Measurements from ENCODE around the gene EFTUD2. TPM values are rescaled to one million over a fixed set of nuclear protein-coding genes. Genes with fewer than 3 reads are reported as not detected.

Gene EFTUD2
- total and polyA plus RNA-seq, 2 of the 13 experiments (the other 11 are each of a cell fraction or from before 2014, with no cell fraction given), result 111 to 137 TPM

DNA sequence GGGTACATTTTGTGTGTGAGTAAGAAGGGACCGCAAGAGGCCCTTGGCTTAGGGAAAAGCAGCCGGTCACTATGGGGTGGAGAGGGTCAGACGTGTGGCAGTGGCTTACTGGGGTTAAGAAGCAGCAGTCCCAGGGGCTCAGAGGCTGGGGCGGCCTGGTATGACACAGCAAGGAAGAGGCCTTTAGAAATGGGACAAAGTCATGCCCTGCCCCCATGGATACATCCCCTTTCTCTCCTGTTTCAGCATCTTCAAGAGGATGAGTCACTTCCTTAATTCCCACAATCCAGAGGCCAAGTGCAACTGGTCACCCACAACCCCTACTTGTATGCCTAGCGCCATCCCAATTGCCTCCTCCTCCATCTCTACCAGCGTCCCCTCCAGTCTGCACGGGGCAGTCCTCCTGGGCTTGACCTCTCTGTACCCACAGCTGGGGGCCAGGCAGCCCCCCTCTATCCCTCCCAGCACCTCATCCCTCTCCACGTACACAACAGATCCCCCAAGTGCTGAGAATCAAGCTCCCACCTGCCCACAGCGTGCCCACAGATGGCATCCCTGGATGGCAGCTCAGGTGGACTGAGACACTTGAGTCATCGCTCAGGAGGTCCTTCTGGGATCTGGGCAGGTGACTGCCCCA lies 6.9 kb upstream of the EFTUD2 start:
- H3K9me3 ChIP-seq (ENCODE audit: low read length), result no peaks in the 10 kb centered on the region
- WGBS (ENCODE audit: low lambda C conversion rate), result 60% methylated on average over 10 of the region's 10 CpGs
- FAIRE-seq (no peak), ATAC-seq (peak; percentile 6; the same call in 1 of the 3 replicates), DNase-seq (ENCODE audit: low spot score) (no peak)
- intact Hi-C loops (cut with micrococcal nuclease; ENCODE audit: unreplicated experiment), result loop anchor here (10.0 kb wide), 1 partner anchor 189 kb away; no protein-coding TSS in a partner anchor
- no peak overlapping the region for H3K27ac ChIP-seq (ENCODE audit: extremely low read length, insufficient read depth, low read length)
- H3K4me3 ChIP-seq (replicated peaks in 1 of 3; ENCODE audit: insufficient read depth in 1 of 3, low read depth in 2 of 3, low read length in 3 of 3), result 0 out of 6 replicates have a peak overlapping the region, but pooled peaks of 1 of the 3 experiments have one; percentile 28
- peak overlapping the region; percentile 70 for H3K4me2 ChIP-seq (ENCODE audit: low read depth, low read length)
- no peaks in the 10 kb centered on the region; the same call in 1 of the 2 replicates for H4K20me1 ChIP-seq (ENCODE audit: insufficient read depth, low read length)
- H3K27me3 ChIP-seq (ENCODE audit: control insufficient read depth in 1 of 2, insufficient read depth in 2 of 2, low read length in 2 of 2), result peaks cover 5 to 27% of the 10 kb centered on the region in 2 experiments; a peak in 3 of 5 replicates
- ChIA-PET CTCF (ENCODE audit: low intra/inter-chr PET ratio, low total read pairs) (no interaction called here), POLR2A (no interaction called here)
- H3K4me1 ChIP-seq (ENCODE audit: insufficient read depth, low read length), result peaks cover 42% of the 10 kb centered on the region
- H3K79me2 ChIP-seq (ENCODE audit: insufficient read depth, low read length), result no peaks in the 10 kb centered on the region
- no peak overlapping the region for H2AFZ ChIP-seq (ENCODE audit: low read length)
- H3K9ac ChIP-seq (ENCODE audit: insufficient read depth, low read depth, low read length), result no peak overlapping the region; the same call in 1 of the 2 replicates
- in situ Hi-C loops (cut with HindIII; ENCODE audit: extremely low pct_ligation_motif_present, low pct_unique_long_range_greater_than_20kb), result no loop called here
- no TSS peak for BruUV-seq (replicated peaks)
- no peaks in the 10 kb centered on the region for H3K36me3 ChIP-seq (replicated peaks in 1 of 2; ENCODE audit: control insufficient read depth in 1 of 2, insufficient read depth in 2 of 2, low read length in 2 of 2)
- no peak for TF ChIP-seq SALL2 (CRISPR knock-in tag; IDR thresholded peaks at IDR 0.05)
- TF ChIP-seq CC2D1A (CRISPR knock-in tag; IDR thresholded peaks at IDR 0.05), result no peak
- TF ChIP-seq EZH2 (conservative IDR thresholded peaks at IDR 0.05; ENCODE audit: low read depth, low read length), result no peak
- TF ChIP-seq DNMT3B (CRISPR knock-in tag; conservative IDR thresholded peaks at IDR 0.05), result no peak
- no peak for TF ChIP-seq ZNF451 (CRISPR knock-in tag; IDR thresholded peaks at IDR 0.05)
- TF ChIP-seq, protein P1, sequence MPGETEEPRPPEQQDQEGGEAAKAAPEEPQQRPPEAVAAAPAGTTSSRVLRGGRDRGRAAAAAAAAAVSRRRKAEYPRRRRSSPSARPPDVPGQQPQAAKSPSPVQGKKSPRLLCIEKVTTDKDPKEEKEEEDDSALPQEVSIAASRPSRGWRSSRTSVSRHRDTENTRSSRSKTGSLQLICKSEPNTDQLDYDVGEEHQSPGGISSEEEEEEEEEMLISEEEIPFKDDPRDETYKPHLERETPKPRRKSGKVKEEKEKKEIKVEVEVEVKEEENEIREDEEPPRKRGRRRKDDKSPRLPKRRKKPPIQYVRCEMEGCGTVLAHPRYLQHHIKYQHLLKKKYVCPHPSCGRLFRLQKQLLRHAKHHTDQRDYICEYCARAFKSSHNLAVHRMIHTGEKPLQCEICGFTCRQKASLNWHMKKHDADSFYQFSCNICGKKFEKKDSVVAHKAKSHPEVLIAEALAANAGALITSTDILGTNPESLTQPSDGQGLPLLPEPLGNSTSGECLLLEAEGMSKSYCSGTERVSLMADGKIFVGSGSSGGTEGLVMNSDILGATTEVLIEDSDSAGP (CRISPR knock-in tag; IDR thresholded peaks at IDR 0.05; ENCODE audit: borderline replicate concordance), result 0 out of 2 replicates have a peak, but pooled peaks have one; percentile 49
- TF ChIP-seq TRIM24 (CRISPR knock-in tag; IDR thresholded peaks at IDR 0.05), result no peak
- TF ChIP-seq, protein P2, sequence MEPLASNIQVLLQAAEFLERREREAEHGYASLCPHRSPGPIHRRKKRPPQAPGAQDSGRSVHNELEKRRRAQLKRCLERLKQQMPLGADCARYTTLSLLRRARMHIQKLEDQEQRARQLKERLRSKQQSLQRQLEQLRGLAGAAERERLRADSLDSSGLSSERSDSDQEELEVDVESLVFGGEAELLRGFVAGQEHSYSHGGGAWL (CRISPR knock-in tag; IDR thresholded peaks at IDR 0.05), result no peak
- no peak for TF ChIP-seq ZMYM3 (CRISPR knock-in tag; IDR thresholded peaks at IDR 0.05)
